Endothelial cell of umbilical vein (primary cell): ENCODE results near the gene RING1. TPM values are rescaled to one million over a fixed set of nuclear protein-coding genes. Genes with fewer than 3 reads are reported as not detected.

Source experiments
- BruUV-seq: library from RNA; stranded (reverse); fragments of 400-500 nt; replicated peaks from 2 replicates; lab custom pipeline; 2021; lab: Mats Ljungman, UMichigan
- CTCF ChIA-PET: fragments of 300-600, 350-600 bp; sonication (Branson Sonifier 250); formaldehyde crosslinking; loops from one replicate; lab custom pipeline; 2021; ENCODE audit warnings: antibody characterized with exemption, inconsistent platforms; lab: Charles Lee
- POLR2A ChIA-PET: fragments of 300-600, 350-600 bp; sonication (Branson Sonifier 250); formaldehyde crosslinking; loops from one replicate; lab custom pipeline; 2021; ENCODE audit warnings: antibody characterized with exemption, inconsistent platforms; lab: Charles Lee
- DNase-seq: peaks from one replicate; pipeline ENCODE4 v3.0.0-alpha.2; 2011; ENCODE audit warnings: low read depth, low spot score
- FAIRE-seq: peaks from 2 replicates; lab custom pipeline; 2011; peaks lifted over from hg19 to GRCh38; lab: Jason Lieb, UNC
- H2AFZ ChIP-seq: 2 replicates; pipeline ENCODE4 v1.6.0; 2012; ENCODE audit warnings: low read depth, low read length, control low read depth, inconsistent platforms
- H3K27ac ChIP-seq: 2 replicates; pipeline ENCODE4 v1.5.1; 2011; ENCODE audit warnings: low read depth, mild to moderate bottlenecking, control low read depth, low read length, moderate library complexity; ENCODE audit not compliant: insufficient read depth
- H3K27me3 ChIP-seq, 2 experiments: 2 replicates each; pipeline versions ENCODE4 v1.6.0 to v1.6.1; 2011; ENCODE audit warnings: low read length in 2 of 2, mixed read lengths in 1 of 2; ENCODE audit not compliant: control insufficient read depth in 2 of 2, insufficient read depth in 2 of 2
- H3K36me3 ChIP-seq, 2 experiments: 2 replicates in 1 of 2; 3 replicates in 1 of 2; pipeline ENCODE4 v1.5.1; 2011; ENCODE audit warnings: low read length in 2 of 2, mild to moderate bottlenecking in 1 of 2, moderate library complexity in 1 of 2; ENCODE audit not compliant: control insufficient read depth in 2 of 2, insufficient read depth in 2 of 2; ENCODE audit errors: extremely low read depth in 1 of 2
- H3K4me1 ChIP-seq: 3 replicates; pipeline ENCODE4 v1.5.1; 2011; ENCODE audit warnings: mild to moderate bottlenecking, low read length; ENCODE audit not compliant: control insufficient read depth, insufficient read depth; ENCODE audit errors: extremely low read depth
- H3K4me2 ChIP-seq: 2 replicates; pipeline ENCODE4 v1.6.1; 2011; ENCODE audit warnings: low read length, control low read depth, mixed read lengths; ENCODE audit not compliant: insufficient read depth
- H3K4me3 ChIP-seq, 3 experiments: fragments of 200-600 bp in 1 of 3; sonication (generic), shearing (Covaris generic) in 1 of 3; replicated peaks in 1 of 3; 2 replicates each; pipeline ENCODE4 v1.5.1; 2011 to 2016; ENCODE audit warnings: control low read depth in 3 of 3, low read length in 3 of 3, mild to moderate bottlenecking in 2 of 3, inconsistent platforms in 1 of 3, low read depth in 1 of 3, moderate library complexity in 1 of 3; ENCODE audit not compliant: insufficient read depth in 1 of 3
- H3K79me2 ChIP-seq: 2 replicates; pipeline ENCODE4 v1.6.0; 2012; ENCODE audit warnings: low read length, inconsistent platforms; ENCODE audit not compliant: control insufficient read depth, insufficient read depth
- H3K9ac ChIP-seq: replicated peaks from 2 replicates; pipeline ENCODE3; 2011; ENCODE audit warnings: low read length, control low read depth; ENCODE audit not compliant: insufficient read depth; ENCODE audit errors: extremely low read depth
- H3K9me1 ChIP-seq: replicated peaks from 3 replicates; pipeline ENCODE4 v1.6.0; 2011; ENCODE audit warnings: mild to moderate bottlenecking, low read length; ENCODE audit not compliant: control insufficient read depth, insufficient read depth; ENCODE audit errors: extremely low read depth
- H3K9me3 ChIP-seq: replicated peaks from 2 replicates; pipeline ENCODE4 v1.5.1; 2012; ENCODE audit warnings: low read length, inconsistent platforms; ENCODE audit not compliant: control insufficient read depth, insufficient read depth
- H4K20me1 ChIP-seq: replicated peaks from 2 replicates; pipeline ENCODE3; 2011; ENCODE audit warnings: mild to moderate bottlenecking, low read length; ENCODE audit not compliant: control insufficient read depth, insufficient read depth; ENCODE audit errors: extremely low read depth
- EZH2 ChIP-seq: IDR thresholded peaks from 2 replicates; pipeline ENCODE4 v1.6.1; 2012; ENCODE audit warnings: borderline replicate concordance, low read depth, mild to moderate bottlenecking, moderate library complexity, low read length, inconsistent platforms; ENCODE audit not compliant: severe bottlenecking
- FOS ChIP-seq: IDR thresholded peaks from 2 replicates; pipeline ENCODE4 v1.6.1; 2011; ENCODE audit warnings: mild to moderate bottlenecking, low read length, moderate library complexity, borderline replicate concordance; ENCODE audit not compliant: insufficient read depth
- GATA2 ChIP-seq: IDR thresholded peaks from 2 replicates; pipeline ENCODE4 v1.7.0; 2011; ENCODE audit warnings: low read depth, mild to moderate bottlenecking, moderate library complexity, mixed read lengths, low read length; ENCODE audit not compliant: insufficient read length, insufficient read depth
- JUN ChIP-seq: IDR thresholded peaks from 2 replicates; pipeline ENCODE4 v1.6.1; 2011; ENCODE audit warnings: borderline replicate concordance, low read depth; ENCODE audit not compliant: insufficient read length, insufficient read depth
- MYC ChIP-seq: IDR thresholded peaks from one replicate; pipeline ENCODE4 v1.6.1; 2011; ENCODE audit warnings: mild to moderate bottlenecking, low read depth, low read length
- POLR2A ChIP-seq: IDR thresholded peaks from 2 replicates; pipeline ENCODE4 v1.6.1; 2012; ENCODE audit warnings: low read depth, mild to moderate bottlenecking, control low read depth, low read length
- POLR2AphosphoS5 ChIP-seq: IDR thresholded peaks from 2 replicates; pipeline ENCODE4 v1.6.1; 2012; ENCODE audit warnings: low read depth, mild to moderate bottlenecking, control low read depth, low read length, moderate library complexity; ENCODE audit not compliant: insufficient read depth
- dilution Hi-C: fragments of 300-500 bp; cut with MboI; formaldehyde crosslinking; loops from one replicate; pipeline ENCODE4 v1.15.0; 2019; ENCODE audit warnings: low sequenced_read_pairs; ENCODE audit not compliant: extremely low pct_ligation_motif_present
- intact Hi-C: fragments of 100-400 bp; cut with micrococcal nuclease; formaldehyde crosslinking; loops from one replicate; pipeline ENCODE4 v1.10.0; 2022
- polyA plus RNA-seq, 4 experiments: library from polyadenylated mRNA; depleted of rRNA in 3 of 4; stranded (reverse) in 3 of 4; unstranded in 1 of 4; fragments of >200 nt; gene quantifications; 2 replicates each; pipeline versions ENCODE4 v1.2.1 to v1.2.3, GENCODE V29; 2011 to 2012; ENCODE audit warnings: missing spikeins in 1 of 4
- total RNA-seq: library from RNA; stranded (reverse); gene quantifications from 2 replicates; pipeline ENCODE4 v1.2.3, GENCODE V29; 2021
- TF ChIP-seq, protein P1 (sequence below), 2 donors: IDR thresholded peaks; 1 replicate in 1 of 2; 2 replicates in 1 of 2; pipeline ENCODE4 v1.5.1; 2011; ENCODE audit warnings: low read length in 2 of 2, mild to moderate bottlenecking in 2 of 2, moderate library complexity in 2 of 2, control low read depth in 1 of 2, inconsistent platforms in 1 of 2, low read depth in 1 of 2; ENCODE audit not compliant: insufficient read depth in 1 of 2; ENCODE audit errors: extremely low read depth in 1 of 2
- TF ChIP-seq, protein P2 (sequence below): IDR thresholded peaks from 2 replicates; pipeline ENCODE4 v1.6.1; 2011; ENCODE audit not compliant: insufficient read depth, insufficient read length

The RING1 gene
- total and polyA plus RNA-seq, 2 donors (not counting 3 experiments of a cell fraction or from before 2014, with no cell fraction given): 26.8 to 27.9 TPM

DNA sequence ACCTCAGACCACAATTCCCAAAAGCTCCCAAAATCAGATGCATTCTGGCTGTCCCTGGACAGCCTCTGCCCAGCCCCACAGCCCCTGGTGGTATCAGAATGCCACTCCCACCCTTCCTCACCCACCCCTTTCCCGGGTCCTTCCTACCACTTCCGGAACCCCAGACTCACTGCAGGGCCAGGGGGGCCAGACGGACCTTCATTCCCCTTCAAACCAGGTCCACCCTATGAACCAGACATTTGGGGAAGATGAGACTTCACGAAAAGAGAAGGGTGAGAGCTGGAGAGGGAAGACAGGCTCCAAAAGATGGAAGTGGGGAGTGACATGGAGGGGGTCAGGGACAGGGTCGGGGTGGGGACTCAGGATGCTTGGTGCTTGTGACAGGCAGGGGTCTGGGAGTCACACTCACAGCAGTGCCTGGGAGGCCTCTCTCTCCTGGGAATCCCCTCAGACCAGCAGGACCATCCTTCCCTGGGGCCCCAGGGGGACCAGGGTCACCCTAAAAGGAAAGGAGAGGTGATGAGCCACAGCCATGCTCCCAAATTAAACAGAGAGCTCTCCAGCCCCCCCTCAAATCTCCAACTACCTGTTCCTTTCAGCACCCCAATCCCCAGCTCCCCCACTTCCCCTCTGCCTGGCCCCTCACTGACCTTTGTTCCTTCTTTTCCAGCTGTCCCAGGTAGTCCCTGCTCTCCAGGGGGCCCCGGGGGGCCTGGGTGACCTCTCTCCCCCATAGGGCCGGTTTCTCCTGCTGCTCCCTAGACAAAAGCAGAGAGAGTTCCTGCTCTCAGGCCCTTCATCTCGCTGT, 36.2 kb upstream of the RING1 start:
- Histone ChIP-seq H3K79me2 (no peaks in the 10 kb centered on the region), H3K36me3 (no peaks in the 10 kb centered on the region), H3K4me1 (no peaks in the 10 kb centered on the region), H3K27ac (no peak overlapping the region), H2AFZ (no peak overlapping the region), H4K20me1 (no peaks in the 10 kb centered on the region), H3K9ac (no peak overlapping the region), H3K9me1 (no peaks in the 10 kb centered on the region), H3K9me3 (no peaks in the 10 kb centered on the region), H3K27me3 (no peaks in the 10 kb centered on the region), H3K4me3 (no peak overlapping the region), H3K4me2 (no peak overlapping the region)
- dilution Hi-C loops: no loop called here
- DNase-seq (no peak), FAIRE-seq (no peak)
- intact Hi-C loops: no loop called here
- ChIA-PET CTCF (interaction anchor here (0.6 to 3.0 kb wide), 15 partner anchors 10 to 158 kb away, joined by 3 to 19 read pairs (median 4); partner anchors contain the start of gene HLA-DPA1), POLR2A (no interaction called here)
- no TSS peak for BruUV-seq
- TF ChIP-seq GATA2: no peak
- no peak for TF ChIP-seq EZH2
- TF ChIP-seq FOS: no peak
- TF ChIP-seq, protein P1, sequence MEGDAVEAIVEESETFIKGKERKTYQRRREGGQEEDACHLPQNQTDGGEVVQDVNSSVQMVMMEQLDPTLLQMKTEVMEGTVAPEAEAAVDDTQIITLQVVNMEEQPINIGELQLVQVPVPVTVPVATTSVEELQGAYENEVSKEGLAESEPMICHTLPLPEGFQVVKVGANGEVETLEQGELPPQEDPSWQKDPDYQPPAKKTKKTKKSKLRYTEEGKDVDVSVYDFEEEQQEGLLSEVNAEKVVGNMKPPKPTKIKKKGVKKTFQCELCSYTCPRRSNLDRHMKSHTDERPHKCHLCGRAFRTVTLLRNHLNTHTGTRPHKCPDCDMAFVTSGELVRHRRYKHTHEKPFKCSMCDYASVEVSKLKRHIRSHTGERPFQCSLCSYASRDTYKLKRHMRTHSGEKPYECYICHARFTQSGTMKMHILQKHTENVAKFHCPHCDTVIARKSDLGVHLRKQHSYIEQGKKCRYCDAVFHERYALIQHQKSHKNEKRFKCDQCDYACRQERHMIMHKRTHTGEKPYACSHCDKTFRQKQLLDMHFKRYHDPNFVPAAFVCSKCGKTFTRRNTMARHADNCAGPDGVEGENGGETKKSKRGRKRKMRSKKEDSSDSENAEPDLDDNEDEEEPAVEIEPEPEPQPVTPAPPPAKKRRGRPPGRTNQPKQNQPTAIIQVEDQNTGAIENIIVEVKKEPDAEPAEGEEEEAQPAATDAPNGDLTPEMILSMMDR (IDR thresholded peaks at IDR 0.05; ENCODE audit: extremely low read depth in 1 of 2, insufficient read depth in 1 of 2, low read depth in 1 of 2, low read length in 2 of 2): no peak
- TF ChIP-seq POLR2A: no peak
- TF ChIP-seq POLR2AphosphoS5: no peak
- TF ChIP-seq, protein P2, sequence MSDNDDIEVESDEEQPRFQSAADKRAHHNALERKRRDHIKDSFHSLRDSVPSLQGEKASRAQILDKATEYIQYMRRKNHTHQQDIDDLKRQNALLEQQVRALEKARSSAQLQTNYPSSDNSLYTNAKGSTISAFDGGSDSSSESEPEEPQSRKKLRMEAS: no peak
- TF ChIP-seq JUN: no peak
- no peak for TF ChIP-seq MYC
